NCI-H2107 (cell line): ENCODE measurements around the gene HSFX4.
"Not testable (repeated sequence)": the region's sequence is repeated elsewhere in the genome, so short reads cannot be mapped to it uniquely, and the experiment has no call there.

Source experiments
- DNase-seq: peaks from one replicate; lab custom pipeline; 2025; lab: John Stamatoyannopoulos, UW

HSFX4 gene

GRCh38 chrX:149937871-149938426, 8.6 kb downstream of the HSFX4 start:
- no peak for DNase-seq

- DNase-seq = peak; percentile 98
These were observed 9.1 kb downstream of the HSFX4 start, which contains the start of gene EOLA2 for GRCh38 chrX:149938427-149938880. Gene EOLA2, minus strand, starts transcription at chrX:149938491. Its CDS starts 4,617 bp downstream, at chrX:149933874.

GRCh38 chrX:149938881-149939654, 9.7 kb downstream of the HSFX4 start:
- peak; percentile 92 for DNase-seq

- no peak for DNase-seq
These were observed 10.2 kb downstream of the HSFX4 start for GRCh38 chrX:149939655-149939904.

- peak; percentile 88 for DNase-seq
These were observed 10.7 kb downstream of the HSFX4 start for GRCh38 chrX:149939905-149940673.

- not testable (repeated sequence) for DNase-seq
These were observed 11.3 kb downstream of the HSFX4 start for GRCh38 chrX:149940674-149941024.

- not testable (repeated sequence) for DNase-seq
These were observed 15.8 kb downstream of the HSFX4 start for GRCh38 chrX:149945087-149945670.

GRCh38 chrX:149945820-149946219, 16.4 kb downstream of the HSFX4 start:
- not testable (repeated sequence) for DNase-seq

- DNase-seq = not testable (repeated sequence)
These were observed 17.6 kb downstream of the HSFX4 start for GRCh38 chrX:149946932-149947331.

- DNase-seq = no peak
These were observed 18.6 kb downstream of the HSFX4 start for GRCh38 chrX:149948016-149948415.

GRCh38 chrX:149949743-149950436, 20.5 kb downstream of the HSFX4 start:
- DNase-seq = no peak

- no peak for DNase-seq
These were observed 21.3 kb downstream of the HSFX4 start for GRCh38 chrX:149950681-149951080.

- no peak for DNase-seq
These were observed 32.2 kb downstream of the HSFX4 start for GRCh38 chrX:149961572-149961971.

GRCh38 chrX:149962010-149962409, 32.6 kb downstream of the HSFX4 start:
- DNase-seq = no peak

GRCh38 chrX:149962859-149963757, 33.7 kb downstream of the HSFX4 start:
- peak; percentile 33 for DNase-seq

GRCh38 chrX:149979126-149979644, 49.8 kb downstream of the HSFX4 start:
- DNase-seq = no peak
